Stimulated activated effector memory CD8-positive, alpha-beta T cell treated with anti-CD3 and anti-CD28 coated beads, Interleukin-12 subunit alpha, Interleukin-12 subunit beta, amount 100 ng/mL, for 72 hours (primary cell): ENCODE data around the gene ENPP1.

Experiments
- ATAC-seq: fragments of 150-1000 bp; cut with Tn5 transposase; 2 replicates; pipeline ENCODE4 v1.10.0; 2021
- DNase-seq, 2 donors: peaks; one replicate each; pipeline ENCODE4 v3.0.0; 2021 to 2022; ENCODE audit warnings: low spot score in 2 of 2
- H3K27ac Mint-ChIP-seq: one replicate; pipeline ENCODE4 v1.8.0; 2022; ENCODE audit warnings: mild to moderate bottlenecking, mixed read lengths
- H3K36me3 Mint-ChIP-seq: one replicate; pipeline ENCODE4 v1.8.0; 2022; ENCODE audit warnings: mild to moderate bottlenecking, mixed read lengths
- H3K4me1 Mint-ChIP-seq: one replicate; pipeline ENCODE4 v1.8.0; 2022; ENCODE audit warnings: mixed read lengths
- H3K4me3 Mint-ChIP-seq: one replicate; pipeline ENCODE4 v1.8.0; 2022; ENCODE audit warnings: mild to moderate bottlenecking, mixed read lengths
- H3K9me3 Mint-ChIP-seq: one replicate; pipeline ENCODE4 v1.8.0; 2022; ENCODE audit warnings: mixed read lengths

The ENPP1 gene

GRCh38 chr6:131776985-131777384 is 30.8 kb upstream of the ENPP1 start:
- Mint-ChIP-seq H3K9me3 (no peaks in the 10 kb centered on the region), H3K4me3 (no peak overlapping the region), H3K36me3 (no peaks in the 10 kb centered on the region), H3K4me1 (no peaks in the 10 kb centered on the region), H3K27ac (no peak overlapping the region)
- ATAC-seq (no peak), DNase-seq (no peak)

GRCh38 chr6:131778169-131778568 is 29.7 kb upstream of the ENPP1 start:
- Mint-ChIP-seq H3K4me3 (no peak overlapping the region), H3K4me1 (no peaks in the 10 kb centered on the region), H3K9me3 (no peaks in the 10 kb centered on the region), H3K27ac (no peak overlapping the region), H3K36me3 (no peaks in the 10 kb centered on the region)
- ATAC-seq (no peak), DNase-seq (no peak)

- no peak for DNase-seq
- Mint-ChIP-seq H3K4me3 (no peak overlapping the region), H3K9me3 (no peaks in the 10 kb centered on the region), H3K27ac (no peak overlapping the region), H3K4me1 (no peaks in the 10 kb centered on the region), H3K36me3 (no peaks in the 10 kb centered on the region)
- ATAC-seq, result no peak
These were observed 28.5 kb upstream of the ENPP1 start for GRCh38 chr6:131779304-131779703.

GRCh38 chr6:131780600-131780999 is 27.2 kb upstream of the ENPP1 start:
- DNase-seq (no peak), ATAC-seq (no peak)
- no peaks in the 10 kb centered on the region for H3K4me1 Mint-ChIP-seq
- no peaks in the 10 kb centered on the region for H3K9me3 Mint-ChIP-seq
- H3K4me3 Mint-ChIP-seq, result no peak overlapping the region
- no peak overlapping the region for H3K27ac Mint-ChIP-seq
- H3K36me3 Mint-ChIP-seq, result no peaks in the 10 kb centered on the region

- Mint-ChIP-seq H3K9me3 (no peaks in the 10 kb centered on the region), H3K27ac (no peak overlapping the region), H3K36me3 (no peaks in the 10 kb centered on the region), H3K4me3 (no peak overlapping the region), H3K4me1 (no peaks in the 10 kb centered on the region)
- no peak for ATAC-seq
- DNase-seq, result no peak
These were observed 26.1 kb upstream of the ENPP1 start for GRCh38 chr6:131781687-131782086.

GRCh38 chr6:131782764-131783163 is 25.1 kb upstream of the ENPP1 start:
- DNase-seq (no peak), ATAC-seq (no peak)
- Mint-ChIP-seq H3K4me3 (no peak overlapping the region), H3K9me3 (no peaks in the 10 kb centered on the region), H3K27ac (no peak overlapping the region), H3K4me1 (no peaks in the 10 kb centered on the region), H3K36me3 (no peaks in the 10 kb centered on the region)

- H3K9me3 Mint-ChIP-seq, result no peaks in the 10 kb centered on the region
- no peak for ATAC-seq
- H3K4me3 Mint-ChIP-seq, result no peak overlapping the region
These were observed 23.3 kb upstream of the ENPP1 start for GRCh38 chr6:131784561-131784960.

GRCh38 chr6:131787079-131787478 is 20.7 kb upstream of the ENPP1 start:
- no peak overlapping the region for H3K27ac Mint-ChIP-seq
- no peak for ATAC-seq
- no peaks in the 10 kb centered on the region for H3K36me3 Mint-ChIP-seq
- H3K9me3 Mint-ChIP-seq, result no peaks in the 10 kb centered on the region
- H3K4me1 Mint-ChIP-seq, result peaks cover 18% of the 10 kb centered on the region
- H3K4me3 Mint-ChIP-seq, result no peak overlapping the region
- no peak for DNase-seq

More at GRCh38 chr6:131784561-131784960, 23.3 kb upstream of the ENPP1 start:
- DNase-seq, result no peak
- H3K36me3 Mint-ChIP-seq, result no peaks in the 10 kb centered on the region
- peaks cover 9% of the 10 kb centered on the region for H3K4me1 Mint-ChIP-seq
- H3K27ac Mint-ChIP-seq, result no peak overlapping the region

- DNase-seq, result no peak
- Mint-ChIP-seq H3K4me1 (peaks cover 21% of the 10 kb centered on the region), H3K36me3 (no peaks in the 10 kb centered on the region)
These were observed 19.8 kb upstream of the ENPP1 start for GRCh38 chr6:131787766-131788712.

GRCh38 chr6:131789219-131789618 is 18.6 kb upstream of the ENPP1 start:
- Mint-ChIP-seq H3K4me1 (peaks cover 21% of the 10 kb centered on the region), H3K36me3 (no peaks in the 10 kb centered on the region), H3K4me3 (no peak overlapping the region), H3K27ac (no peak overlapping the region), H3K9me3 (no peaks in the 10 kb centered on the region)
- DNase-seq (no peak), ATAC-seq (peak; percentile 90)

More at GRCh38 chr6:131787766-131788712, 19.8 kb upstream of the ENPP1 start:
- Mint-ChIP-seq H3K9me3 (no peaks in the 10 kb centered on the region), H3K4me3 (no peak overlapping the region), H3K27ac (no peak overlapping the region)
- no peak for ATAC-seq

GRCh38 chr6:131791476-131791875 is 16.3 kb upstream of the ENPP1 start:
- Mint-ChIP-seq H3K4me1 (peaks cover 21% of the 10 kb centered on the region), H3K4me3 (no peak overlapping the region), H3K36me3 (no peaks in the 10 kb centered on the region), H3K27ac (no peak overlapping the region), H3K9me3 (no peaks in the 10 kb centered on the region)
- DNase-seq, result no peak
- no peak for ATAC-seq

GRCh38 chr6:131792091-131792496 is 15.7 kb upstream of the ENPP1 start:
- Mint-ChIP-seq H3K27ac (no peak overlapping the region), H3K4me1 (peaks cover 21% of the 10 kb centered on the region), H3K4me3 (peak overlapping the region; percentile 13), H3K36me3 (no peaks in the 10 kb centered on the region), H3K9me3 (no peaks in the 10 kb centered on the region)
- DNase-seq (no peak), ATAC-seq (peak; percentile 66)

- H3K36me3 Mint-ChIP-seq, result no peaks in the 10 kb centered on the region
- DNase-seq (no peak), ATAC-seq (no peak)
- H3K4me3 Mint-ChIP-seq, result no peak overlapping the region
- H3K4me1 Mint-ChIP-seq, result peaks cover 10% of the 10 kb centered on the region
- H3K9me3 Mint-ChIP-seq, result peaks cover 7% of the 10 kb centered on the region
- H3K27ac Mint-ChIP-seq, result no peak overlapping the region
These were observed 12.5 kb upstream of the ENPP1 start for GRCh38 chr6:131795366-131795765.

GRCh38 chr6:131802347-131802746 is 5.5 kb upstream of the ENPP1 start:
- DNase-seq (no peak), ATAC-seq (no peak)
- H3K27ac Mint-ChIP-seq, result no peak overlapping the region
- H3K4me3 Mint-ChIP-seq, result no peak overlapping the region
- H3K9me3 Mint-ChIP-seq, result peaks cover 7% of the 10 kb centered on the region
- H3K4me1 Mint-ChIP-seq, result peaks cover 18% of the 10 kb centered on the region
- H3K36me3 Mint-ChIP-seq, result peaks cover 1% of the 10 kb centered on the region

GRCh38 chr6:131803007-131803769 is 4.6 kb upstream of the ENPP1 start:
- Mint-ChIP-seq H3K36me3 (peaks cover 5% of the 10 kb centered on the region), H3K4me1 (peaks cover 22% of the 10 kb centered on the region), H3K27ac (no peak overlapping the region), H3K9me3 (peaks cover 7% of the 10 kb centered on the region), H3K4me3 (no peak overlapping the region)
- ATAC-seq (no peak), DNase-seq (no peak)

GRCh38 chr6:131804131-131804530 is 3.7 kb upstream of the ENPP1 start:
- DNase-seq, result no peak
- no peak for ATAC-seq
- Mint-ChIP-seq H3K4me1 (peaks cover 22% of the 10 kb centered on the region), H3K27ac (no peak overlapping the region), H3K4me3 (no peak overlapping the region), H3K36me3 (peaks cover 5% of the 10 kb centered on the region), H3K9me3 (peaks cover 3% of the 10 kb centered on the region)
